OCI-LY1 (cell line): ENCODE measurements around the gene EMID1.

ENCODE experiments used
- H2AFZ ChIP-seq: fragments of 200-600 bp; sonication (generic), shearing (Covaris generic); 2 replicates; pipeline ENCODE4 v1.6.0; 2014; ENCODE audit warnings: antibody characterized with exemption, mild to moderate bottlenecking, low read length
- H3F3A ChIP-seq: fragments of 200-600 bp; sonication (generic), shearing (Covaris generic); 2 replicates; pipeline ENCODE4 v1.6.0; 2014; ENCODE audit warnings: mild to moderate bottlenecking, antibody characterized with exemption, low read length, moderate library complexity; ENCODE audit not compliant: insufficient read depth
- H3K27ac ChIP-seq: fragments of 200-600 bp; sonication (generic); 2 replicates; pipeline ENCODE4 v1.5.1; 2014; ENCODE audit warnings: low read length, mixed run types, mild to moderate bottlenecking, low read depth; ENCODE audit not compliant: poor library complexity, severe bottlenecking
- H3K27me3 ChIP-seq: fragments of 200-600 bp; sonication (generic); 2 replicates; pipeline ENCODE4 v1.6.0; 2014; ENCODE audit warnings: antibody characterized with exemption, mild to moderate bottlenecking, low read length, moderate library complexity; ENCODE audit not compliant: insufficient read depth
- H3K36me3 ChIP-seq: fragments of 200-600 bp; sonication (generic); 2 replicates; pipeline ENCODE4 v1.6.1; 2014; ENCODE audit warnings: mild to moderate bottlenecking, antibody characterized with exemption, low read length, moderate library complexity, mixed read lengths; ENCODE audit not compliant: insufficient read depth
- H3K4me1 ChIP-seq: fragments of 200-600 bp; sonication (generic); 2 replicates; pipeline ENCODE4 v1.5.1; 2014; ENCODE audit warnings: mild to moderate bottlenecking, low read length, moderate library complexity; ENCODE audit not compliant: insufficient read depth, severe bottlenecking
- H3K4me2 ChIP-seq: fragments of 200-600 bp; sonication (generic), shearing (Covaris generic); 2 replicates; pipeline ENCODE4 v1.6.1; 2014; ENCODE audit warnings: low read length
- H3K4me3 ChIP-seq: fragments of 200-600 bp; sonication (generic); 2 replicates; pipeline ENCODE4 v1.5.1; 2014; ENCODE audit warnings: low read length, low read depth, mild to moderate bottlenecking, mixed read lengths; ENCODE audit not compliant: poor library complexity, severe bottlenecking
- H3K79me2 ChIP-seq: fragments of 200-600 bp; shearing (Covaris generic); 2 replicates; pipeline ENCODE4 v1.6.1; 2016; ENCODE audit warnings: mixed run types, low read length, mixed read lengths; ENCODE audit not compliant: insufficient read depth
- H3K9ac ChIP-seq: fragments of 200-600 bp; sonication (generic), shearing (Covaris generic); 2 replicates; pipeline ENCODE4 v1.6.1; 2014; ENCODE audit warnings: mild to moderate bottlenecking, low read length, mixed read lengths
- H3K9me2 ChIP-seq: fragments of 200-600 bp; sonication (generic), shearing (Covaris generic); 2 replicates; pipeline ENCODE4 v1.6.1; 2014; ENCODE audit warnings: low read depth, mild to moderate bottlenecking, low read length, mixed read lengths
- H3K9me3 ChIP-seq: fragments of 200-600 bp; shearing (Covaris generic); 2 replicates; pipeline ENCODE4 v1.6.1; 2014; ENCODE audit warnings: low read length, mixed read lengths
- H4K20me1 ChIP-seq: fragments of 200-600 bp; sonication (generic), shearing (Covaris generic); 2 replicates; pipeline ENCODE4 v1.6.0; 2016; ENCODE audit warnings: mild to moderate bottlenecking, low read length; ENCODE audit not compliant: insufficient read depth
- CTCF ChIP-seq: fragments of 200-600 bp; sonication (generic), shearing (Covaris generic); IDR thresholded peaks from 2 replicates; pipeline ENCODE4 v1.5.1; 2017; ENCODE audit warnings: mild to moderate bottlenecking, antibody characterized with exemption, low read length, moderate library complexity, mixed read lengths
- EZH2 ChIP-seq: fragments of 200-600 bp; sonication (generic), shearing (Covaris generic); IDR thresholded peaks from 2 replicates; pipeline ENCODE4 v1.8.0; 2017; ENCODE audit warnings: borderline replicate concordance, mixed run types, mild to moderate bottlenecking, antibody characterized with exemption, low read length, moderate library complexity, mixed read lengths

The EMID1 gene

GRCh38 chr22:29187831-29188230 is 17.9 kb upstream of the EMID1 start:
- no peak overlapping the region for H3K4me2 ChIP-seq
- H3K9ac ChIP-seq, result no peak overlapping the region
- no peaks in the 10 kb centered on the region for H3K9me2 ChIP-seq
- TF ChIP-seq CTCF, result no peak
- TF ChIP-seq EZH2, result no peak
- H3K4me3 ChIP-seq, result no peak overlapping the region
- H3K9me3 ChIP-seq, result no peaks in the 10 kb centered on the region
- H3K4me1 ChIP-seq, result no peaks in the 10 kb centered on the region
- H2AFZ ChIP-seq, result no peak overlapping the region
- H3K79me2 ChIP-seq, result no peaks in the 10 kb centered on the region
- no peak overlapping the region for H3K27ac ChIP-seq
- H4K20me1 ChIP-seq, result no peaks in the 10 kb centered on the region
- H3F3A ChIP-seq, result no peaks in the 10 kb centered on the region
- H3K36me3 ChIP-seq, result no peaks in the 10 kb centered on the region
- peaks cover 3% of the 10 kb centered on the region; the same call in 1 of the 2 replicates for H3K27me3 ChIP-seq

- Histone ChIP-seq H3K4me2 (no peak overlapping the region), H3K9me2 (no peaks in the 10 kb centered on the region), H2AFZ (no peak overlapping the region), H3F3A (no peaks in the 10 kb centered on the region), H3K9me3 (no peaks in the 10 kb centered on the region), H3K4me1 (no peaks in the 10 kb centered on the region), H4K20me1 (no peaks in the 10 kb centered on the region), H3K4me3 (no peak overlapping the region), H3K27me3 (peaks cover 3% of the 10 kb centered on the region; the same call in 1 of the 2 replicates), H3K79me2 (no peaks in the 10 kb centered on the region), H3K36me3 (no peaks in the 10 kb centered on the region), H3K9ac (no peak overlapping the region), H3K27ac (no peak overlapping the region)
- TF ChIP-seq CTCF (no peak), EZH2 (no peak)
Observed at GRCh38 chr22:29190051-29190450, 15.6 kb upstream of the EMID1 start.

- no peak overlapping the region for H3K9ac ChIP-seq
- H3K4me2 ChIP-seq, result no peak overlapping the region
- no peaks in the 10 kb centered on the region for H3K9me3 ChIP-seq
- no peak overlapping the region for H2AFZ ChIP-seq
- no peaks in the 10 kb centered on the region for H3K79me2 ChIP-seq
- H3K9me2 ChIP-seq, result no peaks in the 10 kb centered on the region
- H4K20me1 ChIP-seq, result no peaks in the 10 kb centered on the region
- H3K4me1 ChIP-seq, result no peaks in the 10 kb centered on the region
- no peaks in the 10 kb centered on the region for H3K36me3 ChIP-seq
- H3K27ac ChIP-seq, result no peak overlapping the region
- H3F3A ChIP-seq, result no peaks in the 10 kb centered on the region
- peaks cover under 1% of the 10 kb centered on the region; the same call in 1 of the 2 replicates for H3K27me3 ChIP-seq
- TF ChIP-seq EZH2, result no peak
- no peak for TF ChIP-seq CTCF
- no peak overlapping the region for H3K4me3 ChIP-seq
Observed at GRCh38 chr22:29190918-29191317, 14.8 kb upstream of the EMID1 start.
